Psoas muscle (tissue), 8 donors: Measurements from ENCODE around the gene C1QTNF6. TPM values are rescaled to one million over a fixed set of nuclear protein-coding genes. Genes with fewer than 3 reads are reported as not detected.

Experiments used
- ATAC-seq, 4 donors: fragments of 200-7000 bp; cut with Tn5 transposase; one replicate each; pipeline ENCODE4 v1.9.1; 2020; ENCODE audit warnings: moderate library complexity in 3 of 4, mild to moderate bottlenecking in 2 of 4
- DNase-seq, 2 donors: peaks; one replicate each; pipeline ENCODE4 v3.0.0-alpha.2; 2020
- H3K27ac ChIP-seq: fragments of 200-600 bp; one replicate; pipeline ENCODE4 v1.8.0; 2022
- H3K27me3 ChIP-seq, 3 donors: fragments of 200-600 bp in 1 of 3; one replicate each; pipeline versions ENCODE4 v1.6.1 to v1.8.0; 2013 to 2022; ENCODE audit warnings: low read length in 2 of 3, mild to moderate bottlenecking in 2 of 3, moderate library complexity in 1 of 3; ENCODE audit not compliant: insufficient read depth in 3 of 3
- H3K36me3 ChIP-seq, 2 donors: fragments of 200-600 bp in 1 of 2; one replicate each; pipeline versions ENCODE4 v1.6.1 to v1.8.0; 2013 to 2022; ENCODE audit warnings: low read depth in 1 of 2, mild to moderate bottlenecking in 1 of 2, moderate library complexity in 1 of 2; ENCODE audit not compliant: insufficient read depth in 1 of 2
- H3K4me1 ChIP-seq: fragments of 200-600 bp; one replicate; pipeline ENCODE4 v1.8.0; 2022
- H3K4me3 ChIP-seq: fragments of 200-600 bp; one replicate; pipeline ENCODE4 v1.8.0; 2022; ENCODE audit warnings: mild to moderate bottlenecking
- H3K9me3 ChIP-seq: fragments of 200-600 bp; one replicate; pipeline ENCODE4 v1.8.0; 2022
- CTCF ChIP-seq: fragments of 200-600 bp; IDR thresholded peaks from one replicate; pipeline ENCODE4 v1.8.0; 2022; ENCODE audit warnings: antibody characterized with exemption
- WGBS, 3 donors: extraction: QIAGEN DNeasy Blood & Tissue Kit; methylation state at CpG; one replicate each; pipeline versions ENCODE4 v1.1.6 to v1.1.7; 2013; 5-methylcytosine and 5-hydroxymethylcytosine counted together
- intact Hi-C, 2 donors: fragments of 100-400 bp; cut with DNase I; formaldehyde crosslinking; loops; one replicate each; pipeline versions ENCODE4 v1.11.0 to v1.14.2; 2022
- polyA plus RNA-seq, 3 donors: library from polyadenylated mRNA; stranded (reverse); fragments of 200-250 nt; gene quantifications; one replicate each; pipeline ENCODE4 v1.2.3, GENCODE V29; 2013
- total RNA-seq, 4 donors: library from RNA; stranded (reverse); fragmentation: NEBNext Ultra II Directional in 2 of 4; extraction: Animal tissue kit (Norgen Biotek cat#: 25700) in 2 of 4; gene quantifications; one replicate each; pipeline versions ENCODE4 v1.2.1 to v1.2.4, GENCODE V29; 2021 to 2023
- donor health status: healthy with polysubstance abuse.
- donor health status: DM: no; HTN: no; CAD: no; lungs with moderate emphysema.
- donor health status: Bipolar disorder and iron deficiency.
- donor health status: healthy.
- donor health status: DM: yes; HTN: yes; CAD: no.
- donor health status: DM: no; HTN: no; CAD: no.
- donor health status: DM: no; HTN: no; CAD: no.
- donor health status: DM: yes; HTN: yes; CAD: no.

C1QTNF6 gene
- total and polyA plus RNA-seq, 7 donors = 0.66 to 8.2 (median 1.0) TPM

GRCh38 chr22:37207981-37208380, 19.9 kb upstream of the C1QTNF6 start:
- DNase-seq (no peak), ATAC-seq (no peak)
- TF ChIP-seq CTCF = no peak
- no peaks in the 10 kb centered on the region for H3K4me1 ChIP-seq
- intact Hi-C loops = no loop called here
- H3K9me3 ChIP-seq = no peaks in the 10 kb centered on the region
- H3K36me3 ChIP-seq = no peaks in the 10 kb centered on the region
- WGBS, 3 donors = 83 to 91% (median 87%) methylated on average over 7 of the region's 7 CpGs
- no peak overlapping the region for H3K4me3 ChIP-seq
- H3K27ac ChIP-seq = no peak overlapping the region
- peaks cover 0 to 16% (median 4%) of the 10 kb centered on the region in 3 donors for H3K27me3 ChIP-seq

- Histone ChIP-seq H3K9me3 (no peaks in the 10 kb centered on the region), H3K4me1 (no peaks in the 10 kb centered on the region), H3K4me3 (no peak overlapping the region), H3K27me3 (peaks cover 0 to 12% (median 3%) of the 10 kb centered on the region in 3 donors), H3K36me3 (no peaks in the 10 kb centered on the region), H3K27ac (no peak overlapping the region)
- ATAC-seq = no peak
- TF ChIP-seq CTCF = no peak
- WGBS, 3 donors = 86 to 90% (median 87%) methylated on average over 70 to 71 of the region's 71 CpGs
- intact Hi-C loops = no loop called here
- DNase-seq = peak in 1 of 2 donors; percentile 40
Measured at GRCh38 chr22:37206841-37207821, 19.1 kb upstream of the C1QTNF6 start.

- TF ChIP-seq CTCF = no peak
- intact Hi-C loops = no loop called here
- WGBS, 3 donors = 80 to 84% (median 82%) methylated on average over 16 of the region's 16 CpGs
Measured at GRCh38 chr22:37206118-37206840, 18.2 kb upstream of the C1QTNF6 start.

GRCh38 chr22:37205046-37205445, 17.0 kb upstream of the C1QTNF6 start:
- TF ChIP-seq CTCF = no peak
- no peaks in the 10 kb centered on the region for H3K36me3 ChIP-seq
- H3K27ac ChIP-seq = no peak overlapping the region

More at GRCh38 chr22:37206118-37206840, 18.2 kb upstream of the C1QTNF6 start:
- Histone ChIP-seq H3K27ac (no peak overlapping the region), H3K36me3 (no peaks in the 10 kb centered on the region), H3K27me3 (peaks cover 0 to 6% (median 2%) of the 10 kb centered on the region in 3 donors), H3K4me3 (no peak overlapping the region), H3K9me3 (no peaks in the 10 kb centered on the region), H3K4me1 (no peaks in the 10 kb centered on the region)
- ATAC-seq (no peak), DNase-seq (peak in 1 of 2 donors; percentile 38)

More at GRCh38 chr22:37205046-37205445, 17.0 kb upstream of the C1QTNF6 start:
- intact Hi-C loops = no loop called here
- H3K27me3 ChIP-seq = no peaks in the 10 kb centered on the region
- H3K4me1 ChIP-seq = no peaks in the 10 kb centered on the region
- ATAC-seq (no peak), DNase-seq (peak in 1 of 2 donors; percentile 18)
- WGBS, 3 donors = 78 to 87% (median 85%) methylated on average over 4 to 5 of the region's 5 CpGs
- no peak overlapping the region for H3K4me3 ChIP-seq
- no peaks in the 10 kb centered on the region for H3K9me3 ChIP-seq
